IMR-90 (cell line): ENCODE data around the gene ADAMTS14. TPM values are rescaled to one million over a fixed set of nuclear protein-coding genes. Genes with fewer than 3 reads are reported as not detected.
"Not testable (repeated sequence)": the region's sequence is repeated elsewhere in the genome, so short reads cannot be mapped to it uniquely, and the experiment has no call there.

Experiments used
- ATAC-seq: fragments of 200-7000 bp; cut with Tn5 transposase; 2 replicates; pipeline ENCODE4 v1.9.1; 2020; ENCODE audit warnings: low read depth, mild to moderate bottlenecking, moderate library complexity
- BruUV-seq: library from RNA; stranded (reverse); fragments of 400-500 nt; replicated peaks from 2 replicates; lab custom pipeline; 2021; lab: Mats Ljungman, UMichigan
- CTCF ChIA-PET: fragments of 300-600 bp; formaldehyde crosslinking; extraction: SDS; loops from one replicate; lab custom pipeline; 2021; ENCODE audit warnings: antibody characterized with exemption; lab: Yijun Ruan, JAX
- POLR2A ChIA-PET: fragments of 300-600 bp; sonication (Branson Sonifier 250); formaldehyde crosslinking; loops from one replicate; lab custom pipeline; 2022; ENCODE audit warnings: antibody characterized with exemption; ENCODE audit not compliant: unreplicated experiment; lab: Charles Lee
- DNase-seq: peaks from one replicate; pipeline ENCODE4 v3.0.0; 2013
- H2AFZ ChIP-seq: replicated peaks from 2 replicates; pipeline ENCODE3; 2013; ENCODE audit warnings: low read length, mild to moderate bottlenecking; ENCODE audit not compliant: poor library complexity
- H2AK5ac ChIP-seq: 2 replicates; pipeline ENCODE4 v1.6.1; 2013; ENCODE audit warnings: low read depth, low read length, inconsistent platforms
- H2AK9ac ChIP-seq: replicated peaks from 2 replicates; pipeline ENCODE3; 2013; ENCODE audit warnings: mild to moderate bottlenecking, low read depth, low read length, moderate library complexity; ENCODE audit not compliant: poor library complexity
- H2BK120ac ChIP-seq: 2 replicates; pipeline ENCODE4 v1.6.1; 2013; ENCODE audit warnings: low read depth, low read length, inconsistent platforms
- H2BK15ac ChIP-seq: 3 replicates; pipeline ENCODE4 v1.6.1; 2013; ENCODE audit warnings: low read depth, low read length, inconsistent platforms
- H2BK20ac ChIP-seq: 2 replicates; pipeline ENCODE4 v1.6.1; 2013; ENCODE audit warnings: low read depth, mild to moderate bottlenecking, inconsistent platforms, low read length, moderate library complexity
- H2BK5ac ChIP-seq: 2 replicates; pipeline ENCODE4 v1.6.1; 2013; ENCODE audit warnings: mild to moderate bottlenecking, low read depth, low read length, inconsistent platforms; ENCODE audit not compliant: poor library complexity, severe bottlenecking
- H3K14ac ChIP-seq: replicated peaks from 2 replicates; pipeline ENCODE4 v1.6.1; 2013; ENCODE audit warnings: low read depth, low read length, inconsistent platforms
- H3K18ac ChIP-seq: 2 replicates; pipeline ENCODE4 v1.6.1; 2013; ENCODE audit warnings: low read depth, low read length, control low read depth
- H3K23ac ChIP-seq: 2 replicates; pipeline ENCODE4 v1.6.1; 2013; ENCODE audit warnings: low read depth, low read length, inconsistent platforms
- H3K27ac ChIP-seq: 2 replicates; pipeline ENCODE4 v1.5.1; 2013; ENCODE audit warnings: mild to moderate bottlenecking, control low read depth, low read length; ENCODE audit not compliant: insufficient read depth
- H3K27me3 ChIP-seq: 2 replicates; pipeline ENCODE4 v1.6.1; 2013; ENCODE audit warnings: low read length; ENCODE audit not compliant: control insufficient read depth, insufficient read depth
- H3K36me3 ChIP-seq: 2 replicates; pipeline ENCODE4 v1.6.1; 2013; ENCODE audit warnings: low read length, mixed read lengths; ENCODE audit not compliant: control insufficient read depth, insufficient read depth
- H3K4ac ChIP-seq: 2 replicates; pipeline ENCODE4 v1.6.1; 2013; ENCODE audit warnings: low read depth, low read length, inconsistent platforms
- H3K4me1 ChIP-seq: 2 replicates; pipeline ENCODE4 v1.6.1; 2013; ENCODE audit warnings: low read length, mixed read lengths; ENCODE audit not compliant: control insufficient read depth, insufficient read depth
- H3K4me2 ChIP-seq: 2 replicates; pipeline ENCODE4 v1.6.1; 2013; ENCODE audit warnings: low read depth, mild to moderate bottlenecking, control low read depth, low read length, moderate library complexity
- H3K4me3 ChIP-seq: 2 replicates; pipeline ENCODE4 v1.5.1; 2013; ENCODE audit warnings: low read depth, mild to moderate bottlenecking, control low read depth, low read length, moderate library complexity; ENCODE audit not compliant: insufficient read depth
- H3K56ac ChIP-seq: 2 replicates; pipeline ENCODE4 v1.6.1; 2013; ENCODE audit warnings: low read length, inconsistent platforms; ENCODE audit not compliant: insufficient read depth; ENCODE audit errors: extremely low read depth
- H3K79me1 ChIP-seq, 2 experiments: 2 replicates each; pipeline ENCODE4 v1.6.1; 2013; ENCODE audit warnings: low read length in 2 of 2, inconsistent platforms in 1 of 2, low read depth in 1 of 2
- H3K9ac ChIP-seq: 2 replicates; pipeline ENCODE4 v1.6.1; 2013; ENCODE audit warnings: low read depth, low read length, control low read depth
- H3K9me1 ChIP-seq: 2 replicates; pipeline ENCODE4 v1.6.1; 2013; ENCODE audit warnings: low read length, inconsistent platforms; ENCODE audit not compliant: insufficient read depth
- H3K9me3 ChIP-seq: 2 replicates; pipeline ENCODE4 v1.6.1; 2013; ENCODE audit warnings: low read length; ENCODE audit not compliant: control insufficient read depth, insufficient read depth
- H4K20me1 ChIP-seq: 2 replicates; pipeline ENCODE4 v1.6.1; 2013; ENCODE audit warnings: low read length, inconsistent platforms; ENCODE audit not compliant: insufficient read depth
- H4K5ac ChIP-seq: 2 replicates; pipeline ENCODE4 v1.6.1; 2013; ENCODE audit warnings: mild to moderate bottlenecking, low read depth, low read length, control low read depth
- H4K8ac ChIP-seq, 2 experiments: 2 replicates each; pipeline ENCODE4 v1.6.1; 2013; ENCODE audit warnings: low read depth in 2 of 2, low read length in 2 of 2, control low read depth in 1 of 2, inconsistent platforms in 1 of 2
- H4K91ac ChIP-seq: 2 replicates; pipeline ENCODE4 v1.6.1; 2013; ENCODE audit warnings: low read depth, low read length, inconsistent platforms; ENCODE audit not compliant: insufficient read depth
- WGBS, 2 experiments: methylation state at CpG; one replicate each; pipeline versions ENCODE4 v1.1.5 to v1.1.7; 2013; ENCODE audit warnings: missing lambda C conversion rate in 2 of 2; ENCODE audit not compliant: insufficient read length in 1 of 2; ENCODE audit errors: extremely low coverage in 2 of 2; 5-methylcytosine and 5-hydroxymethylcytosine counted together
- dilution Hi-C: fragments of 300-500 bp; cut with HindIII; formaldehyde crosslinking; loops from one replicate; pipeline ENCODE4 v1.14.3; 2018; ENCODE audit warnings: low sequenced_read_pairs; ENCODE audit not compliant: unreplicated experiment
- in situ Hi-C: fragments of 300-500 bp; cut with MboI; formaldehyde crosslinking; loops from 3 replicates; pipeline ENCODE4 v1.14.3; 2019; ENCODE audit warnings: low sequenced_read_pairs, inconsistent platforms, mixed read lengths
- intact Hi-C: fragments of 100-400 bp; cut with micrococcal nuclease; formaldehyde crosslinking; loops from 2 replicates; pipeline ENCODE4 v1.10.0; 2022
- polyA plus RNA-seq, 3 experiments: library from polyadenylated mRNA; depleted of rRNA; stranded (reverse); fragments of >200 nt; gene quantifications; 2 replicates each; pipeline ENCODE4 v1.2.3, GENCODE V29; 2012; ENCODE audit warnings: low replicate concordance in 1 of 3
- total RNA-seq: library from RNA; depleted of rRNA; stranded (reverse); fragments of >200 nt; gene quantifications from 2 replicates; pipeline ENCODE4 v1.2.3, GENCODE V29; 2012

The ADAMTS14 gene
- total and polyA plus RNA-seq, 2 of the 4 experiments (the other 2 are of a cell fraction): under 0.01 to 0.31 TPM

- dilution Hi-C loops, H2BK20ac ChIP-seq, intact Hi-C loops, H3K9ac ChIP-seq, DNase-seq, in situ Hi-C loops, H3K79me1 ChIP-seq, H4K20me1 ChIP-seq, H4K91ac ChIP-seq, H3K4me3 ChIP-seq, H3K23ac ChIP-seq, H4K5ac ChIP-seq, H3K4ac ChIP-seq, H3K36me3 ChIP-seq, H2AFZ ChIP-seq, ATAC-seq, H2BK5ac ChIP-seq, H3K27ac ChIP-seq, H3K18ac ChIP-seq, H3K4me2 ChIP-seq, H3K9me3 ChIP-seq, H2BK15ac ChIP-seq, H3K14ac ChIP-seq, H2AK9ac ChIP-seq, CTCF ChIA-PET, BruUV-seq, POLR2A ChIA-PET, H2AK5ac ChIP-seq, H3K56ac ChIP-seq, H3K27me3 ChIP-seq, H2BK120ac ChIP-seq, H4K8ac ChIP-seq, H3K4me1 ChIP-seq: not testable (repeated sequence)
- H3K9me1 ChIP-seq: peaks cover 11% of the 10 kb centered on the region
- WGBS, 2 experiments: no CpG with 5 or more reads among the region's 6 CpGs
Observed at GRCh38 chr10:70667818-70668217, 4.5 kb upstream of the ADAMTS14 start.
